Activated naive CD4-positive, alpha-beta T cell treated with anti-CD3 and anti-CD28 coated beads for 36 hours (primary cell): Measurements from ENCODE around the gene MGAM2. TPM values are rescaled to one million over a fixed set of nuclear protein-coding genes. Genes with fewer than 3 reads are reported as not detected.

Experiments
- CTCF ChIA-PET: fragments of 350-600 bp; sonication (Branson Sonifier 250); formaldehyde crosslinking; loops from one replicate; lab custom pipeline; 2021; ENCODE audit warnings: antibody characterized with exemption; lab: Charles Lee
- DNase-seq: peaks from one replicate; pipeline ENCODE4 v3.0.0-alpha.2; 2020
- H3K27ac Mint-ChIP-seq: one replicate; pipeline ENCODE4 v1.8.0; 2021; ENCODE audit warnings: mild to moderate bottlenecking, mixed read lengths
- H3K27me3 Mint-ChIP-seq: one replicate; pipeline ENCODE4 v1.8.0; 2021; ENCODE audit warnings: low read depth, mixed read lengths
- H3K36me3 Mint-ChIP-seq: one replicate; pipeline ENCODE4 v1.8.0; 2021; ENCODE audit warnings: low read depth, mixed read lengths
- H3K4me1 Mint-ChIP-seq: one replicate; pipeline ENCODE4 v1.8.0; 2021; ENCODE audit warnings: low read depth, mixed read lengths
- H3K4me3 Mint-ChIP-seq: one replicate; pipeline ENCODE4 v1.8.0; 2021; ENCODE audit warnings: mild to moderate bottlenecking, moderate library complexity, mixed read lengths
- H3K9me3 Mint-ChIP-seq: one replicate; pipeline ENCODE4 v1.8.0; 2021; ENCODE audit warnings: mixed read lengths
- intact Hi-C: fragments of 100-400 bp; cut with micrococcal nuclease; formaldehyde crosslinking; loops from one replicate; pipeline ENCODE4 v1.15.1; 2023
- total RNA-seq, 2 experiments: library from RNA; stranded (reverse); gene quantifications; one replicate each; pipeline ENCODE4 v1.2.3, GENCODE V29; 2021

Gene MGAM2
- total RNA-seq, 2 experiments from 2014 or later: not detected

GRCh38 chr7:142153400-142153799, 41.9 kb downstream of the MGAM2 start:
- no peak for DNase-seq
- Mint-ChIP-seq H3K27ac (no peak overlapping the region), H3K4me3 (no peak overlapping the region), H3K36me3 (no peaks in the 10 kb centered on the region), H3K27me3 (no peaks in the 10 kb centered on the region), H3K9me3 (no peaks in the 10 kb centered on the region), H3K4me1 (no peaks in the 10 kb centered on the region)
- CTCF ChIA-PET: interaction anchor here (0.6 to 1.5 kb wide), 2 partner anchors 52 to 668 kb away, joined by 3 read pairs; no protein-coding TSS in a partner anchor
- intact Hi-C loops: loop anchor here (1.0 kb wide), 1 partner anchor 149 kb away; no protein-coding TSS in a partner anchor

DNA sequence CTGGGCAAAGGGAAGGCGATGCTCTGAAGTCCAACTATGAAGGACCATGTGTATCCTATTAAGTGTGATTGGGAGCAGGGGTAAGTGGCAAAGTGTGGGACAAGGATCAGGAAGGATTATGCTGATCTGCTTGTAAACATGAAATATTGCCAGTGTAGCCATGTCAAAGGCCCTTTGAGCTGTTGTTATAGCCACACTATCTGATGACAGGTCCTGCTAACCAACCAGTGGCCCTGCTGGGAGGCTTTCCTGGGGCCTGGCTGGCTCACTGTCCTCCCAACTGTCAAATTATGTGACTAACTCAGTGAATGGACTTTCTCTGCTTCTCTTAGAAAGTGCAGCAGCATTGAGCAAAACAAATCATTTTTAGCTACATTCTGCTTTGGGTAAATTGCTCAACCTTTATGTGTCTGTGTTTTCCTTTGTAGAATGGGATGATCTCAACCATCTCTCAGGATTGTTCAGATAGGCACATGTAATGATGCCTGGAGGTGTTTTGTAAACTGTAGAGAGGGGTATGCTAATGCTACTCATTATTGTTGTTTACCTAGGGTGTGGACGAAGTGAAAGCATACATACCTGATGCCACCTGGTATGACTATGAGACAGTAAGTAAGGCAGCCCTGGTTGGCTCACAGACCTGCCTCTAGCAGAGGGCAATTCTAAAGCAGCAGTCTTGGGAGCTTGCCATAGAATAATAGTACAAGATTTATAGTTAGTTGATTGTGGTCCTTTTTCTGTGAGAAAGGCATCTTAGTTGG, 47.4 kb downstream of the MGAM2 start:
- Mint-ChIP-seq H3K4me1 (no peaks in the 10 kb centered on the region), H3K9me3 (no peaks in the 10 kb centered on the region), H3K36me3 (no peaks in the 10 kb centered on the region), H3K27ac (no peak overlapping the region), H3K4me3 (no peak overlapping the region), H3K27me3 (no peaks in the 10 kb centered on the region)
- intact Hi-C loops: no loop called here
- no peak for DNase-seq
- CTCF ChIA-PET: no interaction called here

- CTCF ChIA-PET: no interaction called here
- no peaks in the 10 kb centered on the region for H3K9me3 Mint-ChIP-seq
- intact Hi-C loops: no loop called here
Observed at GRCh38 chr7:142161921-142162320, 50.4 kb downstream of the MGAM2 start.

GRCh38 chr7:142168746-142169145, 57.2 kb downstream of the MGAM2 start:
- Mint-ChIP-seq H3K36me3 (no peaks in the 10 kb centered on the region), H3K9me3 (no peaks in the 10 kb centered on the region), H3K4me1 (no peaks in the 10 kb centered on the region), H3K27ac (no peak overlapping the region), H3K27me3 (peaks cover 4% of the 10 kb centered on the region), H3K4me3 (no peak overlapping the region)
- intact Hi-C loops: no loop called here
- CTCF ChIA-PET: no interaction called here
- DNase-seq: no peak

More at GRCh38 chr7:142161921-142162320, 50.4 kb downstream of the MGAM2 start:
- DNase-seq: no peak
- Mint-ChIP-seq H3K4me1 (no peaks in the 10 kb centered on the region), H3K36me3 (no peaks in the 10 kb centered on the region), H3K27me3 (peaks cover 4% of the 10 kb centered on the region), H3K4me3 (no peak overlapping the region), H3K27ac (no peak overlapping the region)

DNA sequence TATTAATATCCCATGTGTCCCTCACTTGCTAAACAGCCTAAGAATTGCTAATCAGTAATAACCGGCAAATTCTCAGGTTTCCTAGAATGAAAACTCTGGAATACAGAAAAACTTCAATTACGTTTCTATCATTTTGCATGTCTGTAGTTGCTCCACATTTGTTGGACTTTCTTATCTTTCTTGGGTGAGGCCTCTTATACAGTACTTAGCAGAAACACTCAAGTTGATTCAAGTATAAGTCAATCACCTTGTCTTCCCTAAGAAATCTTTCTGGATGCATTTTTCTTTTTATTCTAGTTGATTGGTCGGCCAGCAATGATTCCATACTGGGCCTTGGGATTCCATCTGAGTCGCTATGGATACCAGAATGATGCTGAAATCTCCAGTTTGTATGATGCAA, 61.4 kb downstream of the MGAM2 start:
- Mint-ChIP-seq H3K27me3 (no peaks in the 10 kb centered on the region), H3K4me3 (no peak overlapping the region), H3K36me3 (no peaks in the 10 kb centered on the region), H3K4me1 (no peaks in the 10 kb centered on the region), H3K9me3 (peaks cover 3% of the 10 kb centered on the region), H3K27ac (no peak overlapping the region)
- intact Hi-C loops: no loop called here
- no peak for DNase-seq
- CTCF ChIA-PET: no interaction called here

DNA sequence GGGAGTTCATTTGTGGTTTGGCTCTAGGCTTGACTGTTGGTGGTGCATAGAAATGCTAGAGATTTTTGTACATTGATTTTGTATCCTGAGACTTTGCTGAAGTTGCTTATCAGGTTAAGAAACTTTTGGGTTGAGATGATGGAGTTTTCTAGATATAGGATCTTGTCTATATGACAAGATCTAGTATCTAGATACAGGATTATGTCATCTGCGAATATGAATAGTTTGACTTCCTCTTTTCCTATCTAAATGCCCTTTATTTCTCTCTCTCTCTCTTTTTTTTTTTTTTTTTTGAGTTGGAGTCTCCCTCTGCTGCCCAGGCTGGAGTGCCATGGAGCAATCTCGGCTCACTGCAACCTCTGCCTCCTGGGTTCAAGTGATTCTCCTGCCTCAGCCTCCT, 62.9 kb downstream of the MGAM2 start:
- H3K4me1 Mint-ChIP-seq: no peaks in the 10 kb centered on the region
- CTCF ChIA-PET: interaction anchor here (0.6 kb wide), 1 partner anchor 77 kb away, joined by 3 read pairs; no protein-coding TSS in a partner anchor
- intact Hi-C loops: no loop called here
- DNase-seq: no peak
- H3K36me3 Mint-ChIP-seq: no peaks in the 10 kb centered on the region
- H3K4me3 Mint-ChIP-seq: no peak overlapping the region
- no peak overlapping the region for H3K27ac Mint-ChIP-seq
- H3K9me3 Mint-ChIP-seq: peaks cover 3% of the 10 kb centered on the region
- no peaks in the 10 kb centered on the region for H3K27me3 Mint-ChIP-seq

DNA sequence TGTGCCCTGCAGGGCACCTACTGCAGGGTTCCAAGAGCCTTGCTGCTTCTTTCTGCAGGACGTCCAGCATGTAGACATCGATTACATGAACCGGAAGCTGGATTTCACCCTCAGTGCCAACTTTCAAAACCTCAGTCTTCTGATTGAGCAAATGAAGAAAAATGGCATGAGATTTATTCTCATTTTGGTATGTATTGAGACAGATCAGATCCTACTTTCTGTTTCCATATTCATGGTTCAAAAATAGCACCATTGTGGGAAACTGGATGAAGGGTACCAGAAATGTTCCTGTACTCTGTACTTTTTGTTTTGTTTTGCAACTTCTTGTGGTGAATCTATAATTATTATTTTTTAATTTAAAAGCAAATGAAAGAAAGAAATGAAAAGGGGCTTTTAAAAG, 64.1 kb downstream of the MGAM2 start:
- peaks cover 3% of the 10 kb centered on the region for H3K9me3 Mint-ChIP-seq
- H3K27ac Mint-ChIP-seq: no peak overlapping the region
- CTCF ChIA-PET: no interaction called here
- no peaks in the 10 kb centered on the region for H3K27me3 Mint-ChIP-seq
- H3K4me3 Mint-ChIP-seq: no peak overlapping the region
- no peak for DNase-seq
- H3K36me3 Mint-ChIP-seq: no peaks in the 10 kb centered on the region
- no peaks in the 10 kb centered on the region for H3K4me1 Mint-ChIP-seq
- intact Hi-C loops: no loop called here

DNA sequence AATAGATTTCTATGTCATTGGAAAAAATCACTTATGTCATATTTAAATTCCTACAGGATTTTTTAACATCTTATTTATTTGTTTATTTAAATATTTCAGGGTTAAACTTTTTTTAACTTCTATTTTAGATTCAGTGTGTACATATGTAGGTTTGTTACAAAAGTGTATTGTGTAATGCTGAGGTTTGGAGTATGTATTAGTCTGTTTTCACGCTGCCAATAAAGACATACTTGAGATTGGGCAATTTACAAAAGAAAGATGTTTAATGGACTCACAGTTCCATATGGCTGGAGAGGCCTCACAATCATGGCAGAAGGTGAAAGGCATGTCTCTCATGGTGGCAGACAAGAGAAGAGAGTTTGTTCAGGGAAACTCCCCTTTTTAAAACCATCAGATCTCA, 65.4 kb downstream of the MGAM2 start:
- no peak for DNase-seq
- CTCF ChIA-PET: no interaction called here
- Mint-ChIP-seq H3K27me3 (no peaks in the 10 kb centered on the region), H3K4me1 (no peaks in the 10 kb centered on the region), H3K9me3 (peaks cover 3% of the 10 kb centered on the region), H3K36me3 (no peaks in the 10 kb centered on the region), H3K27ac (no peak overlapping the region), H3K4me3 (no peak overlapping the region)
- intact Hi-C loops: no loop called here

DNA sequence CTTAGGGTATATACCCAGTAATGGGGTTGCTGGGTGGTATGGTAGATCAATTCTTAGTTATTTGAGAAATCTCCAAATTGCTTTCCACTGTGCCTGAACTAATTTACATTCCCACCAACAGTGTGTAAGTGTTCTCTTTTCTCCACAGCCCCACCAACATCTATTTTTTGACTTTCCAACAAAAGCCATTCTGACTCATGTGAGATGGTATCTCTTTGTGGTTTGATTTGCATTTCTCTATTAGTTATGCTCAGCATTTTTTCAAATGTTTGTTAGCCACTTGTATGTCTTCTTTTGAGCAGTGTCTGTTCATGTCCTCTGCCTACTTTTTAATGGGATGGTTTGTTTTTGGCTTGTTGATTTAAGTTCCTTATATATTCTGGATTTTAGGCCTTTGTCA, 66.4 kb downstream of the MGAM2 start:
- H3K27ac Mint-ChIP-seq: no peak overlapping the region
- H3K4me3 Mint-ChIP-seq: no peak overlapping the region
- H3K36me3 Mint-ChIP-seq: no peaks in the 10 kb centered on the region
- peaks cover 3% of the 10 kb centered on the region for H3K9me3 Mint-ChIP-seq
- intact Hi-C loops: no loop called here
- H3K27me3 Mint-ChIP-seq: no peaks in the 10 kb centered on the region
- no peaks in the 10 kb centered on the region for H3K4me1 Mint-ChIP-seq
- CTCF ChIA-PET: no interaction called here
- DNase-seq: no peak

DNA sequence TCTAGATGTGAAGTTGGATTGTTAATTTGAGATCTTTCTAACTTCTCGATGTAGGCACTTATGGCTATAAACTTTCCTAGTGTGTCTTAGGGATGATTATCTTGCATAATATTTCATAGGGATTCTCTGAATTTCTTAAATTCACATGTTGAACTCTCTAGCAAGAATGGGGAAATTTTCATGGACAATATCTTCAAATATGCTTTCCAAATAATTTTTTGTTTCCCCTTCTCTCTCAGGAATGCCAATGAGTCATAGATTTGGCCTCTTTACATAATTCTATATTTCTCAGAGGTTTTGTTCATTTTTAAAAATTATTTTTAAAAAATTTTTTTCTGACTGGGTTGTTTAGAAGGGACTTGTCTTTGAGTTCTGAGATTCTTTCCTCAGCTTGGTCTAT, 68.9 kb downstream of the MGAM2 start:
- intact Hi-C loops: no loop called here
- Mint-ChIP-seq H3K9me3 (no peaks in the 10 kb centered on the region), H3K36me3 (no peaks in the 10 kb centered on the region), H3K4me1 (no peaks in the 10 kb centered on the region), H3K4me3 (no peak overlapping the region), H3K27ac (no peak overlapping the region), H3K27me3 (no peaks in the 10 kb centered on the region)
- CTCF ChIA-PET: no interaction called here
- DNase-seq: no peak

- no peaks in the 10 kb centered on the region for H3K27me3 Mint-ChIP-seq
- no peak for DNase-seq
- no peak overlapping the region for H3K4me3 Mint-ChIP-seq
- H3K27ac Mint-ChIP-seq: no peak overlapping the region
- intact Hi-C loops: no loop called here
- no peaks in the 10 kb centered on the region for H3K36me3 Mint-ChIP-seq
- CTCF ChIA-PET: no interaction called here
- H3K9me3 Mint-ChIP-seq: no peaks in the 10 kb centered on the region
- no peaks in the 10 kb centered on the region for H3K4me1 Mint-ChIP-seq
Observed at GRCh38 chr7:142181211-142181610, 69.7 kb downstream of the MGAM2 start.

DNA sequence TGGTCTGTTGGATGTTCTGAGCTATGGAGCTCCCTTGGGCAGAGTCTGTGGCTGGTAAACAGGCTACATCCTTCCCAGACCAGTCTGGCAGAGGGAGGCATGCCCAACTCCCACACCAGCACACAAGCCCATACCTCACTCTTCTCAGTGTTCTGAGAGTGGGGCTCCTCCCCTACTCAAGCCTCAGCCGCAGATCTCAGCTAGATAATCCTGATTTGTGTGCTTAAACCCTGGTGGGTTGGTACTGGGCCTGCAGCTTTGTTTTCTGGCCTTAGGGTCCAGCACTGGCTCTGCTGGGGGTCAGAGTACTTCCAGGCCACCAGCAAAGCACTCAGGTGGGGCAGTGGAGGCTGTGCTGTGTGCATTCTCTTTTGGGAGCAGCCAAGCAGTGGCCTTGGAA, 70.4 kb downstream of the MGAM2 start:
- intact Hi-C loops: no loop called here
- H3K4me3 Mint-ChIP-seq: no peak overlapping the region
- no peaks in the 10 kb centered on the region for H3K27me3 Mint-ChIP-seq
- H3K36me3 Mint-ChIP-seq: no peaks in the 10 kb centered on the region
- H3K4me1 Mint-ChIP-seq: no peaks in the 10 kb centered on the region
- CTCF ChIA-PET: interaction anchor here (0.7 kb wide), 1 partner anchor 122 kb away, joined by 3 read pairs; no protein-coding TSS in a partner anchor
- H3K9me3 Mint-ChIP-seq: no peaks in the 10 kb centered on the region
- no peak overlapping the region for H3K27ac Mint-ChIP-seq
- DNase-seq: no peak

- DNase-seq: no peak
- Mint-ChIP-seq H3K4me1 (peaks cover 2% of the 10 kb centered on the region), H3K9me3 (no peaks in the 10 kb centered on the region), H3K27ac (no peak overlapping the region), H3K36me3 (no peaks in the 10 kb centered on the region), H3K27me3 (no peaks in the 10 kb centered on the region), H3K4me3 (no peak overlapping the region)
- intact Hi-C loops: no loop called here
- CTCF ChIA-PET: interaction anchor here (1.7 kb wide), 1 partner anchor 209 kb away, joined by 6 read pairs; no protein-coding TSS in a partner anchor
Observed at GRCh38 chr7:142185069-142185468, 73.6 kb downstream of the MGAM2 start.
